NCI-H2196 treated with DMSO at 0.1 percent for 48 hours (cell line): ENCODE data around the gene PFDN4.

ENCODE experiments used
- DNase-seq: peaks from one replicate; lab custom pipeline; 2025; ENCODE audit not compliant: unreplicated experiment; lab: John Stamatoyannopoulos, UW

PFDN4 gene

GRCh38 chr20:54266844-54267243 is 59.0 kb downstream of the PFDN4 start:
- no peak for DNase-seq

GRCh38 chr20:54267483-54268003 is 59.7 kb downstream of the PFDN4 start:
- DNase-seq = no peak

DNA sequence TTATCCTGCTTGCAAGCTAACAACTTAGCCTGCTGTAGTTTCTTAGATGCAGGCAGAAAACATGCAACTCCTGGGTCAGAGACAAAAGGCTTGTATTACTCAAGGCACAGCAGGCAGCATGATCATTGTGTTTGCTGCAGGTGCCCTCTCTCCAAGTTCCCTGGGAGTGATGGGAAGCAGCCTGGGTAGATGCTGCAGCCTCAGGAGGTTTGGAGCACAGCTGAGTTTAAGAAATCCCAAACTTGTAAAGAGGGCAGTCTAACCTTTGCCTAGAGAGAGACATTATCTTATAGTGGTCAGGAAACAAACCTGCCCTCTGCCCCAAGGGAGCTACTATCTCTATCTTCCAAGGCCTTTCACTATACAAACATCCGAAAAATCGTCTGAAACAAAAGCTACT is 61.1 kb downstream of the PFDN4 start:
- DNase-seq = no peak
